ENCODE results near the gene BARHL1.

BARHL1 gene

GRCh38 chr9:132626285-132626684, 43.9 kb downstream of the BARHL1 start:
- no peak for DNase-seq

GRCh38 chr9:132627106-132627505, 44.7 kb downstream of the BARHL1 start:
- no peak for DNase-seq

GRCh38 chr9:132627594-132627993, 45.2 kb downstream of the BARHL1 start:
- no peak for DNase-seq

GRCh38 chr9:132628746-132629145, 46.3 kb downstream of the BARHL1 start:
- DNase-seq: no peak

GRCh38 chr9:132630116-132630515, 47.7 kb downstream of the BARHL1 start:
- no peak for DNase-seq

- no peak for DNase-seq
Measured at GRCh38 chr9:132630811-132631210, 48.4 kb downstream of the BARHL1 start.

- no peak for DNase-seq
Measured at GRCh38 chr9:132631280-132631679, 48.9 kb downstream of the BARHL1 start.

- DNase-seq: no peak
Measured at GRCh38 chr9:132631685-132632084, 49.3 kb downstream of the BARHL1 start.

GRCh38 chr9:132632413-132633129, 50.2 kb downstream of the BARHL1 start:
- DNase-seq: no peak

- no peak for DNase-seq
Measured at GRCh38 chr9:132634327-132634726, 51.9 kb downstream of the BARHL1 start.

- no peak for DNase-seq
Measured at GRCh38 chr9:132637351-132637750, 54.9 kb downstream of the BARHL1 start.

- DNase-seq: no peak
Measured at GRCh38 chr9:132637801-132638200, 55.4 kb downstream of the BARHL1 start.

- DNase-seq: no peak
Measured at GRCh38 chr9:132638240-132638639, 55.8 kb downstream of the BARHL1 start.

- no peak for DNase-seq
Measured at GRCh38 chr9:132639322-132639721, 56.9 kb downstream of the BARHL1 start.

Data from cortex of kidney (tissue), 1 donor.